Measurements from ENCODE around the gene AGAP4.
"Not testable (repeated sequence)": the region's sequence is repeated elsewhere in the genome, so short reads cannot be mapped to it uniquely, and the experiment has no call there.

DNA sequence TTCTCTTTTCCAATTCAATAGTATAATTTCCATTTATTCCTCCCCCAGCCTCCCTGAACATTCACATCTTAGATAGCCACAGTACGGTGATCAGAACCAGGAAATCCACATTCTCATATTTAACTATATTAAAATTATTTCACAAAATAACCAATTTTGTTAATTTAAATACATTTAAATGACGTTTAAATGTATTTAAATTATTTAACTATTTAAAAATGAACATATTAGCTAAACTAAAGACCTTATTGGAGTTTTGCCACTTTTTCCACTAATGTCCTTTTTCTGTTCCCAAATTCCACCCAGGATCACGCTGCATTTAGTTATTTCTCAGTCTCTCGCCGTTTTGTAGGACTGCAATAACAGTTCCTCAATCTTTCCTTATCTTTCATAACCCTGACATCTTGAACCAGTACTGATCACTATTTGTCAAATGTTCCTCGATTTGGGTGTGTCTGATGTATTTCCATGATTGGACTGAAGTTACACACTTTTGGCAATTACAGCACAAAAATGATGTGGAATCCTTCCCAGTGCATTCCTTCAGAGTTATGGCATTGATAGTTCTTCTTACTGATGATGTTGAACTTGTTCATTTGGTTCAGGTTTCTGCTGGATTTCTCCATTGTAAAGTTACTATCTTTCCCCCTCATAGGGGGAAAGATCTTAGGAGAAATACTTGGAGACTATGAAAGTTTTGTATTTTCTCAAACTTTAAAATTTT lies 27.0 kb downstream of the AGAP4 start:
- TF ChIP-seq, protein P1, sequence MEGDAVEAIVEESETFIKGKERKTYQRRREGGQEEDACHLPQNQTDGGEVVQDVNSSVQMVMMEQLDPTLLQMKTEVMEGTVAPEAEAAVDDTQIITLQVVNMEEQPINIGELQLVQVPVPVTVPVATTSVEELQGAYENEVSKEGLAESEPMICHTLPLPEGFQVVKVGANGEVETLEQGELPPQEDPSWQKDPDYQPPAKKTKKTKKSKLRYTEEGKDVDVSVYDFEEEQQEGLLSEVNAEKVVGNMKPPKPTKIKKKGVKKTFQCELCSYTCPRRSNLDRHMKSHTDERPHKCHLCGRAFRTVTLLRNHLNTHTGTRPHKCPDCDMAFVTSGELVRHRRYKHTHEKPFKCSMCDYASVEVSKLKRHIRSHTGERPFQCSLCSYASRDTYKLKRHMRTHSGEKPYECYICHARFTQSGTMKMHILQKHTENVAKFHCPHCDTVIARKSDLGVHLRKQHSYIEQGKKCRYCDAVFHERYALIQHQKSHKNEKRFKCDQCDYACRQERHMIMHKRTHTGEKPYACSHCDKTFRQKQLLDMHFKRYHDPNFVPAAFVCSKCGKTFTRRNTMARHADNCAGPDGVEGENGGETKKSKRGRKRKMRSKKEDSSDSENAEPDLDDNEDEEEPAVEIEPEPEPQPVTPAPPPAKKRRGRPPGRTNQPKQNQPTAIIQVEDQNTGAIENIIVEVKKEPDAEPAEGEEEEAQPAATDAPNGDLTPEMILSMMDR (conservative IDR thresholded peaks at IDR 0.05 in 1 of 2, IDR thresholded peaks at IDR 0.05 in 1 of 2; ENCODE audit: extremely low read depth in 1 of 2, insufficient read depth in 1 of 2, low read depth in 1 of 2, low read length in 2 of 2): not testable (repeated sequence)
- TF ChIP-seq EZH2 (IDR thresholded peaks at IDR 0.05; ENCODE audit: borderline replicate concordance, low read length): not testable (repeated sequence)

Measured in mammary epithelial cell (primary cell).